Ascending aorta (tissue), 2 donors: ENCODE results near the gene TPCN2. TPM values are rescaled to one million over a fixed set of nuclear protein-coding genes. Genes with fewer than 3 reads are reported as not detected.

Source experiments
- DNase-seq, 2 donors: peaks; one replicate each; pipeline ENCODE4 v3.0.0-alpha.2; 2019; ENCODE audit warnings: low spot score in 2 of 2
- H3K27ac ChIP-seq, 2 donors: fragments of 200-600 bp; sonication (generic); one replicate each; pipeline ENCODE4 v1.5.1; 2016 to 2017; ENCODE audit warnings: mild to moderate bottlenecking in 1 of 2
- H3K27me3 ChIP-seq: fragments of 200-600 bp; sonication (generic); one replicate; pipeline ENCODE4 v1.5.1; 2017
- H3K36me3 ChIP-seq, 2 donors: fragments of 200-600 bp; sonication (generic); one replicate each; pipeline ENCODE4 v1.5.1; 2016
- H3K4me1 ChIP-seq, 2 donors: fragments of 200-600 bp; sonication (generic); one replicate each; pipeline ENCODE4 v1.5.1; 2016 to 2017; ENCODE audit warnings: mild to moderate bottlenecking in 1 of 2
- H3K4me3 ChIP-seq, 2 donors: fragments of 200-600 bp; sonication (generic); one replicate each; pipeline ENCODE4 v1.5.1; 2016 to 2017; ENCODE audit warnings: mild to moderate bottlenecking in 1 of 2
- H3K9me3 ChIP-seq, 2 donors: fragments of 200-600 bp; sonication (generic); one replicate each; pipeline ENCODE4 v1.5.1; 2016
- intact Hi-C: fragments of 100-400 bp; cut with DNase I; formaldehyde crosslinking; loops from one replicate; pipeline ENCODE4 v1.15.1; 2023
- total RNA-seq: library from RNA; depleted of rRNA; stranded (reverse); fragments of >200 nt; gene quantifications from one replicate; pipeline ENCODE4 v1.1.0, GENCODE V29; 2016
- TF ChIP-seq, protein P1 (sequence below), 3 experiments: fragments of 200-600 bp in 2 of 3; fragments of 450-650 bp in 1 of 3; sonication (generic) in 2 of 3; IDR thresholded peaks; one replicate each; pipeline ENCODE4 v1.5.1; 2016 to 2019; ENCODE audit warnings: antibody characterized with exemption in 3 of 3, mild to moderate bottlenecking in 1 of 3, moderate library complexity in 1 of 3

TPCN2 gene
- total RNA-seq, 1 donor from 2014 or later, result 24.9 TPM

GRCh38 chr11:69097263-69097662 lies 48.5 kb downstream of the TPCN2 start:
- Histone ChIP-seq H3K4me1 (peaks cover 0 to 4% of the 10 kb centered on the region in 2 donors), H3K9me3 (no peaks in the 10 kb centered on the region), H3K27me3 (no peaks in the 10 kb centered on the region), H3K36me3 (peaks cover 0 to 12% of the 10 kb centered on the region in 2 donors), H3K4me3 (no peak overlapping the region), H3K27ac (no peak overlapping the region)
- intact Hi-C loops, result no loop called here
- TF ChIP-seq, protein P1, sequence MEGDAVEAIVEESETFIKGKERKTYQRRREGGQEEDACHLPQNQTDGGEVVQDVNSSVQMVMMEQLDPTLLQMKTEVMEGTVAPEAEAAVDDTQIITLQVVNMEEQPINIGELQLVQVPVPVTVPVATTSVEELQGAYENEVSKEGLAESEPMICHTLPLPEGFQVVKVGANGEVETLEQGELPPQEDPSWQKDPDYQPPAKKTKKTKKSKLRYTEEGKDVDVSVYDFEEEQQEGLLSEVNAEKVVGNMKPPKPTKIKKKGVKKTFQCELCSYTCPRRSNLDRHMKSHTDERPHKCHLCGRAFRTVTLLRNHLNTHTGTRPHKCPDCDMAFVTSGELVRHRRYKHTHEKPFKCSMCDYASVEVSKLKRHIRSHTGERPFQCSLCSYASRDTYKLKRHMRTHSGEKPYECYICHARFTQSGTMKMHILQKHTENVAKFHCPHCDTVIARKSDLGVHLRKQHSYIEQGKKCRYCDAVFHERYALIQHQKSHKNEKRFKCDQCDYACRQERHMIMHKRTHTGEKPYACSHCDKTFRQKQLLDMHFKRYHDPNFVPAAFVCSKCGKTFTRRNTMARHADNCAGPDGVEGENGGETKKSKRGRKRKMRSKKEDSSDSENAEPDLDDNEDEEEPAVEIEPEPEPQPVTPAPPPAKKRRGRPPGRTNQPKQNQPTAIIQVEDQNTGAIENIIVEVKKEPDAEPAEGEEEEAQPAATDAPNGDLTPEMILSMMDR (IDR thresholded peaks at IDR 0.05), result no peak
- DNase-seq, result no peak

DNA sequence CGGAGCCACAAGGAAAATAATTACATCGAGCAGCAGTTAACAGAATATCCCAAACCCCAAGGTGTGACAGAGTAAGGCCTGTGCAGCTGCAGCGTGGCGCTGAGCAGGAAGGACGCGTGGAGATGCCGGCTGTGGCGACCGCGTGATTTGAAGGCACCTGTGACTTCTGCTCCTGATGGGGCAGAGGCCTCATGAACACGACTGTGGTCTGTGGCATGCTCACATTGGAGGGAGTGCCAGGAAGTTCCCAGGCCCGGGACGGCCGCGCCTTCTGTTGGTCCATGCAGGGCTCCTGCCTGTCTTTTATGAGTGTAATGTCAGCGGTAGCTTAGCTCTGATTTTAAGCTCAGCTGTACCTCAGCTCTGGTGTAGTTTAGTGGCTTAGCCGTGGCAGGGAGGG lies 50.4 kb downstream of the TPCN2 start:
- H3K9me3 ChIP-seq, result no peaks in the 10 kb centered on the region
- H3K27me3 ChIP-seq, result no peaks in the 10 kb centered on the region
- TF ChIP-seq, protein P1 (IDR thresholded peaks at IDR 0.05), result no peak
- intact Hi-C loops, result no loop called here
- H3K4me3 ChIP-seq, result no peak overlapping the region
- no peak overlapping the region for H3K27ac ChIP-seq
- peaks cover 0 to 4% of the 10 kb centered on the region in 2 donors for H3K4me1 ChIP-seq
- H3K36me3 ChIP-seq, result peaks cover 0 to 6% of the 10 kb centered on the region in 2 donors
- DNase-seq, result no peak

DNA sequence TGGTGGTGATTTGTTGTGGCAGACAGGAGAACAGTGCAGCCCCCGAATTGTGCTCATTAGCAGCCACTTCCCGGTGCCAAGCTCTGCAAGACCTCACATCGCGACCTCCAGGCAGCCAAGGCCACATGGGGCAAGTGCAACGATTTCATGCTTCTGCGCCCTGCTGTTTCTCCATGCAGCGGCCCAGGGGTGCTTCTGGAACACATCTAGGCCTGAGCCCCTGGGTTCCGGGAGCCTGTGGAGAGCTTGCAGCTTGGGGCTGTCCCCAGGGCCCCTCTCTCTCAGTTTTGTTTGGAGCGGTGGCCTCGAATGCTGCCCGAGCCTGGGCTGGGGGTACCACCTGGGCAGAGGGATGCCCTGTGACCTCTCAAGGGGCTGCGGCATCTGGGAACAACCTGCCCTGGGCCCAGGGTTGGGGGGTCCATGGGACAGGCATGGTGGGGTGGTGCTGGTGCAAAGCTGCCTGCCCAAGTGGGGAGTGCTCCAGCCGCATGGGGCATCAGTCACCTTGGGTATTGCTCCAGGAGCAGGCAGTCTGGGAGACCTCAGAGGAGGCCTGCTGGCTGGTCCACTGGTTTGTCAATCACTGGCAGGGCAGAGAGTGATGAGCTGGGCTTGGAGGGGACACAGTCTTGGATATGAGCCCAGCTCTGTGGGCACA lies 51.9 kb downstream of the TPCN2 start:
- no peak for DNase-seq
- no peak overlapping the region for H3K4me3 ChIP-seq
- TF ChIP-seq, protein P1 (IDR thresholded peaks at IDR 0.05), result no peak
- H3K27ac ChIP-seq, result no peak overlapping the region
- peaks cover 0 to 4% of the 10 kb centered on the region in 2 donors for H3K4me1 ChIP-seq
- no peaks in the 10 kb centered on the region for H3K9me3 ChIP-seq
- intact Hi-C loops, result loop anchor here (1.0 kb wide), 1 partner anchor 543 kb away; no protein-coding TSS in a partner anchor
- H3K27me3 ChIP-seq, result no peaks in the 10 kb centered on the region
- peaks cover 0 to 6% of the 10 kb centered on the region in 2 donors for H3K36me3 ChIP-seq

GRCh38 chr11:69101115-69101791 lies 52.5 kb downstream of the TPCN2 start:
- peak in 1 of 2 donors; percentile 89 for DNase-seq
- Histone ChIP-seq H3K4me1 (peaks cover 0 to 4% of the 10 kb centered on the region in 2 donors), H3K4me3 (no peak overlapping the region), H3K27ac (no peak overlapping the region), H3K27me3 (no peaks in the 10 kb centered on the region), H3K9me3 (no peaks in the 10 kb centered on the region), H3K36me3 (peaks cover 0 to 6% of the 10 kb centered on the region in 2 donors)
- intact Hi-C loops, result loop anchor here (1.0 kb wide), 1 partner anchor 542 kb away; no protein-coding TSS in a partner anchor
- TF ChIP-seq, protein P1 (IDR thresholded peaks at IDR 0.05), result peak; percentile 98 to 99 (median 99)

GRCh38 chr11:69101792-69102695 lies 53.3 kb downstream of the TPCN2 start:
- Histone ChIP-seq H3K36me3 (no peaks in the 10 kb centered on the region), H3K27ac (no peak overlapping the region), H3K4me3 (no peak overlapping the region), H3K27me3 (no peaks in the 10 kb centered on the region), H3K4me1 (peaks cover 0 to 4% of the 10 kb centered on the region in 2 donors), H3K9me3 (no peaks in the 10 kb centered on the region)
- TF ChIP-seq, protein P1 (IDR thresholded peaks at IDR 0.05), result no peak
- DNase-seq, result no peak
- intact Hi-C loops, result loop anchor here (1.0 kb wide), 1 partner anchor 541 kb away; no protein-coding TSS in a partner anchor
